Kidney glomerular epithelial cell (primary cell): ENCODE measurements around the gene NANOS1.
A peak's percentile ranks its signal among the peaks of the same experiment; 100 is the strongest.

ENCODE experiments used
- DNase-seq: peaks from one replicate; lab custom pipeline; 2025; lab: John Stamatoyannopoulos, UW

Gene NANOS1

DNA sequence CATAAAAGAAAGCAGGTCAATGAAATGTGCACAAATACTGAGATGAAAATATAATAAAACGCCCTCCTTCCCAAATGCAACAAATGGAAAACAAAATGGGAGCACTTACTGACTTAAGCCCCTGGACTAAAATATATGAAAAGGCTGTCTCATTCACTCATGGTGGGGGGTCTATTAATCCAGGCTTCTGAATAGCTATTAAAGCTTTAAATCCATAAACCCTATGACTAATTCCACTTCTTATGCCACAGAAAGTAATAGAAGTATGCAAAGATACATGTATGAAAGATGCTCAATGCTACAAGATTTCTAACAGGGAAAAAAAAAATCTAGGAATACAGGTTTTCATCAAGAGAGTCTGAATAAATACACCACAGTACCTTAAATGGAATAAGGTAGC lies 30.6 kb downstream of the NANOS1 start:
- DNase-seq = no peak

DNA sequence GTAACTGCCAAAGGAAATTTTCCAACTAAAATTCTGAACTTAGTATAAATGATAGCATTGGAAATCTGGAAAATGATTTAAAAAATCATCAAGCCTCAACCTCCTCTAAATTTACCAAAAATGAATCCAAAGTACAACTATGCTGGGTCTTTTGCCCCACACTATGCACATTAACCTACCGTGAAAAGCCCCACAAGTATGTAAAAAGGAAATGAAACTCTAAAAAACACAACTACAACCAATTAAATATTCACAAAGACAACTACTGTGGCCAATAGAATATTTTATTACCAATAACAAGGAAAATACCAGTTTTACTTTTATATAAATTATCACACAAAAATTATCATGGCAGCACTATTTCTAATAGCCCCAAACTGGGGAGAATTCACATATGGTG lies 31.8 kb downstream of the NANOS1 start:
- DNase-seq = no peak

DNA sequence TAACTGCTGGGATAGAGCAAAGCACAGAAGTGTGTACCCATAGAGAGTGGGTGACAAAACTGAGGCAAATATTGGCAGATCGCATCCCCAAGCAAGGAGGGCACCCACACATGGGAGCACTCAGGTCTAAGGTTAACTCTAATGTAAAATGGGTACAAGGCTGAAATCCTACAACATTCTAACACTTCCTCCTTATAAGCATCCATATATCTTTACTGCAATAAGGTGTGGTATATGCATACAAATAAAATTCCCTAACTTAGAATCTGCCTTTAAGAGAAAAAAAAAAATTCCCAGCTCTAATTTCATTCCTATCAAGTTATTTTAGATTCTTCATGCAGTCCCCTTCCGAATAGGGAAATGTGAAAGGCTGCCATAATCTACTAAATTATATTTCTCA lies 32.4 kb downstream of the NANOS1 start:
- no peak for DNase-seq

DNA sequence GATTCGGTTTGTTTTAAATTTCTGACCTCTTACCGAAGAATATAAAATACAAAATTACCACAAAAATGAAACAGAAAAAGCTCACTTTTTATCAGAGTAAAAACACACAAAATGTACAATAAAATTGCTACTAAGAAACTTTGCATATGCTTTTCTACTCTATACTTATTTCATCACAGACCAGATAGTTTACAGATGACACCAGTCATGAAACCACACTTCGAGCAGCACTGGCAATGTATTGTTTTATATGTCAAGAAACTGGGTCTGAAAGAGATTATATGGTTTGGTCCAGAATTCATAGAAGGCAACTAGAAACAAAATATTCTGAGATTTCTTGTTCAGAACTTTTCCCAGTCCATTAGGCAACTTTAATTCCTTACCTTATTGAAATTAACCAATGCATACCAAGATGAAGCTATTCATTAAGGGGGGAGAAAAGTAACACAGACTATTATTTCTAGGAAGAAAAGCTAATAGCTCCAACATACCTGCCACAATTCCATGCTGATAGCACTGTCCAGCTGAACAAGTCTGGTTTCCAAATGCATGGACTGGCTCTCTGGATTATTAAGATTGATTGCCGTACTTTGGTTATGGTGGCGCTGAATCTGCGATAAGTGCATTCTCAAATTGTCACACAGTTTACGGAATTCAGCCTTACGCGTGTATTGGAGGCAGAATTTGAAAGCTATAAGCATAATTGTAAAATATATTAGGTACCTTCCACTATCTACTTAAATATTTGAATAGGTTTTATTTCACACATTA lies 41.1 kb downstream of the NANOS1 start:
- DNase-seq = no peak

DNA sequence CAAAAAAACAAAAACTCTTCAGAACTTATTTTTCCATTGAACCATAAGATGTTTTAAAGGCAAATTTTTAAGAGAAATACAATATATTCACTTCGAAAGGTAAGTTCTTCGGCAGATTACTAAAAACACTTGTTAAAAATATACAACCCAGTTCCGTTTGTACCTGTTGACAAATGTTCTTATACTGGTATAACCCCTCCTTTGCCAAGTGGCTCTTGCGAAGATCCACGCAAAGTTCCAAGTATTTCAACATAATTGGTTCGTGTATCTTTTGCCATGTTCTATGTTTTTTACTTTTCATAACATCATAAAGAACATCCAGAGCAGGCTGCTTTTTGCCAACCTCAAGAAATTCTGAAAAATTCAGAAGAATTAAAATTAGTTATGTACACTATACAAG lies 44.1 kb downstream of the NANOS1 start:
- DNase-seq = no peak

DNA sequence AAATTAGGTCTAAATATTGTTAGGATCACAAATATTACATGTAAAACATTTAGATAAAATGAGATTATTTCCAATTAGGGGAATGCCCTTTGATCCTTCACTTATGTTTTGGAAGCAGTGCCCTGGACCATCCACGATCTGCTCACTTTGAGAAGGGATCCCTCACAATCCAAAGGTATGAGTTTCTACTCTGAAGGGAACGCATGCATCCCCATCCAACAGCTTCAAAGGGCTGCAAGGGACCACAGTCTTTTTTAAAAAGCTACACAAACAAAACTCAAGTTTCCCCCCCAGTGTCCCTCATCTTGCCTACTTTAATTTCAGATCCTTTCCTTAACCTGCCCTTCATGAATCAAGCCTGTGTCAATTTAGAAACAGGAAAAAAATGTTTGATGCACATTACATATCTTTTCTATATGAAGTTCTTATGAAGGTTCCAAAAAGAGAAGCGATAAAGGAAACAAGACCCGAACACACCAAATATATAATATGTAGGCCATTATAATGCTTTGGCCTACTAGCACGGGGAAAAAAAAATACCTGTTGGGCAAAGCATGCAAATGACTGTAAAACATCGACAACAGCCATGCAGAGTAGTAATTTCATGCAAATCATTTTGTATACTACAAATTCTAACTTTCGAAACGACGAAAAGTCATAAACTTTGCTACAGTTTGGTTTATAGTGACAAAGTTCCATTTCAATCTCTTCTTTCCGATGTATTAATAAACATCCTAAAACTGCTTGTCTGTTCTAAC lies 49.1 kb downstream of the NANOS1 start:
- DNase-seq = no peak

DNA sequence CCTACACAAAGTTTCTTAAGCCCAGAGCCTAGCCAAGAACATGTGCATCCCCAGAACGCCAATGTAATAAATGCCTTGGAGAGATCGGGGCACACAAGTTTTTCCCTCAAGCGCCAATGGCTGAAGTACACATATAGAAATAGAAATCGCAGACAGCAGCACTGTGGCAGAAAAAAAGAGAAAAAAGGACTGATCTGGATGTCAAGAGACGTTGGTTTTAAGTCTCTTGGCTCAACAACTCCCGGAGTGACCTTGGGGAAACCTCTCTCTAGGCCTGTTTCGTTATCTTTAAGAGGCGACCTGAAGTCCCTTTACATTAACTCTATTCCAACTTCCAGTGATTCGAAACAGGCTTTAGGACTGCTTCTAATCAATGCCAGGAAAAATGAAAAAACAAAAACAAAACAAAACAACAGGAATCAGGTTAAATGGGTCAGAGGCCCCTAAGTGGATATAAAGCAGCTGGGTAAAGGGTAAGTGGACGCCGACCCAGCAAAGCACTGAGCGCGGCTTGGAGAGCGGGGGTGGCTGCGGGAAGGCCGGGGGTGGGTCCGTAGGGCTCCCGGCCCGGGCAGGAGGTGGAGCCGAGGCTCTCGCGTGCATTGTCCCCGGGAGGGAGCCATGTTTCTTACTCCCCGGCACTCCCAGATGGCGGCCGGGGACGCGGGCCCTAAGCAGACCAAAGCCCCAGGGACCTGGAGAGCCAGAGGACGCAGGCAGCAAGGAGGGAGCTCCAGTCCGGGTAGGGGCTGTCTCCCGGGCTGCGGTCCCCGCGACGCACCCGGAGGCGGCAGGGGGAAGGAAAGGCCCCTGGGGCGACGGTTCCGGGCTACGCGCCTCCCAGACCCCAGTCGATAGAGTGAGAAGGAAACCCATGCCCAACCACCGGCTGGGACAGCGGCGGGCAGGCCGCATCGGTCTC lies 50.3 kb downstream of the NANOS1 start:
- peak; percentile 63 for DNase-seq

DNA sequence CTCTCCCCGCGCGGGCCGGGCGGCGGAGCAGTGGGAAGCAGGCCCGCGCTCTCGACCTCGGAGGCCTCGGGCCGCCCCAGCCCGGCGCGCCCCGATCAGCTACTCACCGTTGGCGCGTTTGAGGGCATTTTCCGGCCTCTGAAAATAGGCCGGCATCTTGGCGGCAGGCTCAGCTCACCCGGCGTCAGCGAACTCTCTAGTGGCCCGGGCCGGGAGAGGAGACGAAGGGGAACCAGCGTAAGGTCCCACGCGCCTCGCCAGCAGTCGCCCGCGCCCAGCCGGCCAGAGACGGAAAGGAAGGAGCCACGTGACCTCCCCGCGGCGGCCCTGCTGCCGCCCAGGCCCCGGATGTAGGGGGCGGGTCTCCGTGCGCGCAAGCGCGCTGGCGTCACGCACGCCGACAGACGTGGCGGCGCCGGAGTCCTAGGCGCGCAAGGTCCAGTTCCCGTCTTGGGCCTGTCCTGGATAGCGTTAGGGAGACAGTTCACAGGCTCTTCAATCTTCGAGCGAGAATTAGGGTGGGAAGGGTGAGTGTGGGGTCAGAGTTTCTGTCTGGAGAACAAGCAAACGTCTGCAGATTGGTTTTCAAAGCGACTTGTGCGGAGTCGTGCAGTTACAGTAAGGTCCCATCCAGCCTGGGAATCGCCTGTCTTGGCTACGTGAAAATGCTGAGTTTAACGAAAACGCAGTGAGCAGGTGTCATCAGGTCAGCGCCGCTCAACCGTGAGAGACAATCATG lies 51.2 kb downstream of the NANOS1 start, which contains the start of gene EIF3A:
EIF3A (minus strand) TSS at position 297 of the 739 bp plus-strand sequence; CDS start at position 156, 141 bp downstream.
- peak; percentile 83 for DNase-seq
